GM19452 (cell line): Measurements from ENCODE around the gene KLHDC7B.
A peak's percentile ranks its signal among the peaks of the same experiment; 100 is the strongest.

Experiments used
- ATAC-seq: cut with Tn5 transposase; IDR thresholded peaks from one replicate; pipeline ENCODE4 v1.9.1; 2021; ENCODE audit not compliant: unreplicated experiment

KLHDC7B gene

DNA sequence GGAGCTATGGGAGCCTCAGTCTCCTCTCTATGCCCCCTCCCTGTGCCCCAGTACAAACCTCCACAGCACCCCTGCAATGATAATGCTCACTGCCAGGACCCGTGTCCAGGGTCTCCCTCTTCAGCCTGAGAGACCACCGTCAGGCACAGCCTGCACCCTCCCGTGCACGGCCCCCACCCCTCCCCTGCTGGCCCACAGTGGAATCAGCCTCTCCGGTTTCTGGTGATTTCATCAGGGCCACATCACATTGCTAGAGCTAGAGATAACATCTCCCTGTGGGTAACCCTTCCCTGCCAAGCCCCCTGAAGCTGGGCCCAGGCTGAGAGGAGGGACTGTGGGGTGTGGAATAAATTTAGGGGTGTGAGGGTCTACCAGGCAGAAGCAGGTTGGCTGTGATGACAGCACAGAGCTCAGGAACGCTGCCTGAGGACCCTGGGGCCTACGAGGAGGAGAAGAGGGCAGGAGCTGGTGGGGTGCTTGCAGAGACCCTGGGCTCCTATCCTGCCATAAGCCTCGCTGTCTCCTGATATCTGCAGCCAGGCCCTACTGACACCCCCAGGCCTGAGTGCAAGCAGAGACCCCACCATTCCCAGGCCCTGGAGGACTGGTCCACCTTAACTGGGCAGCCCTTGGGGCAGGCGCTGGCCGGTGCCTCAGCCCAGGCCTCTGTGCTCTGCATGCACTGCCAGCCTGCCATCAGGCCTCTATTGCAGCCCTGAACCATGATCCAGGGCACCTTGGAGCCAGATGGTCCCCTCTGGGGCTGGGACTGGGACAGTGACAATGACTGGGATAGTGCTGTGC is at the start of gene KLHDC7B:
Gene KLHDC7B, plus strand, starts transcription at position 378 of the 804 bp plus-strand sequence. Its CDS starts 345 bp downstream, at position 723.
- ATAC-seq: no peak

DNA sequence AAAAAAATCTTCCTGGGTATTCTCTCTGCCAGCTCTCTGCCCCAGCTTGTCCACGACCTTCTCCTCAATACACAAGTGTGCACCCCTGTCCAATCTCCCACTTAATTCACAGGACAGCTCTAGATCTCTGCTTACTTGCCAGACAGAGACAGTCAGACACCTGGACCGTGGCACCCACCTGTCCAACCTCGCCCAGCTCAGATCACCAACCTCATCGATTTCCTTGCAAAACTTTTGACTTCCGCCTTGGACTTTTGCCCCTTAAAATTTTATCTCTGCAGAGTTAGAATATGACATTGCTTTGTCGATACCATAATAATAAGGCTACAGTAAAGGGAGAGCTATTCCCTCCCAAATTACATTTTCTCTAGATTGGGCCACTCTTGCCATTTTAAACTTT is 48.6 kb upstream of the KLHDC7B start:
- no peak for ATAC-seq

DNA sequence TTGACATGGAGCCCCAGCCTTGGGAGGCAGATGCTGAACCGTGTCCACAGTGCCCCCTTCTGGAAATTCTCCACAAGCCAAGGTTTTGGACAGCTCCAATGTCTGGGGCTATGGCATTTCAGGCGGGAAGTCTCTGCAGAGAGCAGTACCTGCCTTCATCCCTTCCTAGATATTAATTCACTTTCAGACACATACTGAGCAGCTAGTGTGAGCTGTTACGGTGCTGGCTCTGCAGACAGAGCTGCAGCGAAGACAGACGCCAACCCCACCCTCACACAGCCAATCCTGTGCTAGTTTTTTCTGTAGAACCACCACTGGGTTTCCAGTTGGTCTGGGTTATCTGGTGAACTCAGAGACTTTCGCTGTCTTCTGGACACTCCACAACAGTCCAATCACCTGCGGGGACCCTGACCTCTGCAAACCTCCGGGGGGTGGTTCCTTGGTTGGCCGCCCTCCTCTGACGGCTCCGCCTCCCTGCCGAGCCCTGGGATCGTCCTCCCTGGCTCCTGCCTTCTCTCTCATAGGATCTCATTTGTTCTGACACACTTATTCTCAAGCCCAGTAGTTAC is 47.3 kb upstream of the KLHDC7B start:
- ATAC-seq: no peak

DNA sequence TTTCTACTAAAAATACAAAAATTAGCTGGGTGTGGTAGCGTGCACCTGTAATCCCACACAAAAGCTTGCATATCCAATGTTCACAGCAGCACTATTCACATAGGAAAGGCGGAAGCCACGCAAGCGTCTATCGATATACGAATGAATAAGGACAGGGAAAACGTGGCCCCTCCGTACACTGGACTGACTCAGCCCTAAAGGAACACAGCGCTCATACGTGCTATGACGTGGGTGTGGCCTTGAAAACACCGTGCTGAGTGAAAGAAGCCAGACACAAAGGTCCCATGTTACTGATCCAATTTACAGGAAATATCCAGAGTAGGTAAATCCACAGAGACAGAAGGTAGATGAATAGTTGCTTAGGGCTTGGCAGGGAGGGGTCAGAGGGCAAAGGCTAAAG is 45.2 kb upstream of the KLHDC7B start:
- ATAC-seq: no peak

DNA sequence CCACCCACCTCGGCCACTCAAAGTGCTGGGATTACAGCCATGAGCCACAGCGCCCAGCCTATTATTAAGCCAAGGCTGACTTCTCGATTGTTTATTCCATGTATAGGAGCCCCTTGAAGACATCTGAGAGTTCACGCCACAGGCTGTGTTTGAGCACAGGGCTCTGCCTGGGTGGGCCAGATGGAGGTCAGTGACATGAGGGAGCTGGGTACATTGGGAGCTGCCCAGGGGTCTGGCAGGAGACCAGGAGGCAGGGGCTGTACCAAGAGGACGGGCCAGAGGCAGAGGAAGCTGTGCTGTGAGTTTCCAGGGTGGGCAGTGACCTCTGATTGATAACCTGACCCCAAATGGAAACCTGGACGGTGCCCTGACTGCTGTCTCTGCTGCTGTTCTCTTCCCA is 43.6 kb upstream of the KLHDC7B start:
- ATAC-seq: no peak

DNA sequence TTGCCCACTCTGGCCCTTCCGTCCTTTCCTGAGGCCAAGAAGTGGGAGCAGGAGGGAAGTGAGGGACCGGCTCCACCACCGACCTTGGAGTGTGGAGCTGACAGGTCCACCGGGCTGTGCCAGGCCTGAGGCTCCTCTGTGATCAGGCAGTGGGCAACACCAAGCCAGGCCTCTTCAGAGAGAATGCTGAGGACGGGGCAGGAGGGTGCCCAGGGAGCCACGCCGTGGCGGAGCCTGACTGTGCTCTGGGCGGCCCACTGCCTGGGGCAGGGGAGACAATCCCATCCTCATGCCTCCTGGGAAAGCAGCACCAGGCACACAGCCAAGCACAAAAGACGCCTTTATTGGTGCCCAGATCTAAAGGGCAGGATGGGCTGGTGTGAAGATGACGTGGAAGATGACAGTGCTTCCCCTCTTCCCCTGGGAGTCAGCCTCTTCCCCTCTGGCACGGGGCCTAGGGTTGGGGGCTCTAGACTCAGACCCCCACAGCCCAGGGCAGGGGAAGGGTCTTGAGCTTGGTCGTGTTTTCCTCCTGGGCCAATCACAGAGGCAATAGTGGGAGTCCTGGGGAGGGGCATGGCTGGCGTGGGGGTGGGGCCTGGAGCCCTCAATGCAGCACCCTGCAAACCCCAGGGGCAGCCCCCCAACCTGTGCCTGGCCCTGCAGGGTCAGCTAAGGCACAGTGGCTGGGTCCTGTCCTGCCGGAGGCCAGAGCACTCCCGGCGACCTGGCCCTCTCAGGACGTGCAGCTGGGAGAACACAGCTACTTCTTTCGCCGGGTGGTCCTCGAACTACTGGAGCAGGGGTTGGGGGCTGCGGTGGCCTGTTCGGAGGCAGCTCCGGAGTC is 42.8 kb upstream of the KLHDC7B start:
- ATAC-seq: no peak

DNA sequence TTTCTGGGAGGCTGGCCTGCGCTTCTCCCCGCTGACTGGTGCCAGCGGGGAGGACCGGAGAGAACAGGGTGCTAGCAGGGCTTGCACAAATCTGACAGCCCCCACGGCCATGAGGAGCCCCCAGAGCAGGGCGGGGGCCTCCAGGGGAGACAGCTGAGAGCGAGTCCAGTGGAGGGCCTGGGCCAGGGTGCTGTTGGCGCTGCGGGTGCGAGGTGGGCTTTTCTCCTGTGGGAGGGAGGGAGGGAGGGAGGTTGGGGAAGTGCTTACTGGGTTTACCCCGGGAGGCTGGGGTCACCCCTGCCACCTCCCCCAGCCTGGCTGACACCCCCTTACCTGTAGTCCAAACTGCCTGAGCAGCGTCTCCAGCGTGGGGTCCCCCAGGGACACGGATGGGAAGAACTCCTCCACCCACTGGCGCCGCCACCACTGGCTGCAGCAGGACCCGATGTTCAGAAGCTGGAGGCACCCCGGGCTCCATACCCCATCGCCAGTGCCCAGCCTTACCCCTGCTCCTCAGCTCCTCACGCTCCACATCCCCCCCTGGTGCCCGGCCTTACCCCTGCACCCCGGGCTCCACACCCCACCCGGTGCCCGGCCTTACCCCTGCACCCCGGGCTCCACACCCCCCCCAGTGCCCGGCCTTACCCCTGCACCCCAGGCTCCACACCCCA is 42.1 kb upstream of the KLHDC7B start:
- ATAC-seq: no peak

DNA sequence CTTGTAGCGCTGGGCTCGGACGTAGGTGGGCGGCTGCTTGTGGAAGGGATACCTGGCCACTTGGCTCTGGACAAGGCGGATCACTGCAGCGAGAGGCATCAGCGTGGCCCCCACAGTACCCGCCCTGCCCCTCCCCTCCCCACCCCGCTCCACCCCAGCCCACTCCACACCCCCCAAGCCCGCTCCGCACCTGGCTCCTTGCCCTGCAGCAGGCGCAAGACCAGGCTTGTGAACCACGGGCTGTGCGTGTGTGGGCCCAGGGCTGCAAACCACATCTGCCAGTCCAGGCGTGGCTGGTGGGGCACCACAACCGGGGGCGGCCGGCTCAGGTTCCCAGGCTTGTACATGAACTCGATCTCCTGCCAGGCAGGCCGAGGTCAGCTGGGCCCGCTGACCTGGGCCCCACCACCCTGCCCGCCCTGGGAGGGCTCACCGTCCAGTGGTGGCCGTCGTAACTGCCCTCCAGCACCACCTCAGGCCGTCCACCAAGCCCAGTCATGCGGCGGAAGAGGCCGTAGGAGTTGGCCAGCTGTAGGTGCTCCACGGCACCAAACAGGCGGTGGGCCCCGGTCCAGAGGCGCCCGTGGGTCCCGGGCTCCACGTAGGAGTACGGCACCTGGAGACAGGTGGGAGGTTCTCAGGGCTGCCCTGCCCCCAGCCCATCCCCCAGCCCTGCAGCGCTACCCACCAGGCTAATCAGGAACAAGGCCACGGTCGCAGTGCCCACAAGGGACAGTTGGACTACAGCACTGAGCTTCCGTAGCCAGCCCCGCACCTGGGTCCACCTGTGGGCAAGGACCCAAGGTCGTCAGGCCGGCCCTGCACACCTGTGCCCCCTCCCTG is 41.1 kb upstream of the KLHDC7B start:
- ATAC-seq: no peak

DNA sequence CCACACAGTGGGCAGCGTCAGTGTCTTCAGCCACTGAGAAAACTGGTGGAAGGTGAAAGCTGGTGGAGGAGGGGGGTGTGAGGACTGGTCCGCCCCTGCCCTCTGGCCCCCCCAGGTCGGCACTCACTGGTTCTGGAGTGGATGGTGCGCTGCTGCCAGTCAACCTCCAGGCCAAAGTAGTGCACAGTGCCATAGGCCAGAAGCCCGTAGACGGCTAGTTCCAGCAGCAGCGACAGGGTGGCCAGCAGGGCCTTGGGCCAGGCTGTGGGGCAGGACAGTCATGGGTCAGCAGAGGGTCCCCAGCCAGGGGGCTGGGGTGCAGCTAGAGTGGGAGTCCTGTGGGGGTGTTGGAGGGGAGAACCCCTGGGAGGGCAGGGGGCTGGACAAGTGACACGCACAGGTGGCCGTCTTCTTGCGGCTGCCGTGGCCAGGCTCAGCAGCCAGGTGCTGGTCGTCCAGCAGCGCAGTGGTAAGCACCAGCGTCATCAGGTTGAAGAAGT is 40.4 kb upstream of the KLHDC7B start:
- ATAC-seq: no peak

DNA sequence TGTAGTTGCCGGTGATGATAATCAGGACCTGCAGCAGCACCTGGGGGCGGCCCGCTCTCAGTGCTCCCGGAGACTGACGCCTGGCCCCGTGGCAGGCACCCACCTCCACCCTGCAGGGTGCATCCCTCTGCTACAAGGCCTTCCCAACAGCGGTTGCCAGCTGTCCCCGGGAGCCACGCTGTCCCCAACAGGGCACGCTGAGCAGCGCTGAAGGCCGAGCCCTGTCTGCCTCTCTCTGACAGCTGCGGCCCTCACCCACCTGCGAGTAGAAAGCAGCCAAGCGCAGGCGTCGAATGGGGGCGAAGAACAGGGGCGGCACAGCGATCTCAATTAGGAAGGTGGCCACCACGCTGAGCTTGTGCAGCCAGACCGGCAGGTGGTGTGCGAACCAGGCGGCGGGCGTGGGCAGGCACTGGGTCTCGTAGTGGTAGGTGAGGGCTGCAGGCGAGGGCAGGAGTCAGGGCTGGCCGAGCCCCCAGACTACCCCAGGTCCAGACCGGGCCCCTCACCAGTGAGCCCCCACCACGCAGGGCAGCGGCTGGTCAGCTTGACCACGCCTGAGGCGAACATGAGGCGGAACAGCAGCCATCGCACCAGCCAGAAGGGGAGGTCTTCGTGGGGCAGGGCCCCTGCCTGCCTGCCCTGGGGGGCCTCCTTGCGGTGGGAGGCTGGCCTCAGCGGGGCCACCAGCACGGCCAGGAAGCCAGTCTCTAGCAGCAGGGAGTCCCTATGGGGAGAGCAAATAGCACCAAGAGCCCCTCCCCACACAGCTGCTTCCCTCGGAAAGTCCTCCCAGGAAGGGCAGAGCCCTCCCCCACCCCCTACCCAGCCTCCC is 39.7 kb upstream of the KLHDC7B start:
- ATAC-seq: no peak

DNA sequence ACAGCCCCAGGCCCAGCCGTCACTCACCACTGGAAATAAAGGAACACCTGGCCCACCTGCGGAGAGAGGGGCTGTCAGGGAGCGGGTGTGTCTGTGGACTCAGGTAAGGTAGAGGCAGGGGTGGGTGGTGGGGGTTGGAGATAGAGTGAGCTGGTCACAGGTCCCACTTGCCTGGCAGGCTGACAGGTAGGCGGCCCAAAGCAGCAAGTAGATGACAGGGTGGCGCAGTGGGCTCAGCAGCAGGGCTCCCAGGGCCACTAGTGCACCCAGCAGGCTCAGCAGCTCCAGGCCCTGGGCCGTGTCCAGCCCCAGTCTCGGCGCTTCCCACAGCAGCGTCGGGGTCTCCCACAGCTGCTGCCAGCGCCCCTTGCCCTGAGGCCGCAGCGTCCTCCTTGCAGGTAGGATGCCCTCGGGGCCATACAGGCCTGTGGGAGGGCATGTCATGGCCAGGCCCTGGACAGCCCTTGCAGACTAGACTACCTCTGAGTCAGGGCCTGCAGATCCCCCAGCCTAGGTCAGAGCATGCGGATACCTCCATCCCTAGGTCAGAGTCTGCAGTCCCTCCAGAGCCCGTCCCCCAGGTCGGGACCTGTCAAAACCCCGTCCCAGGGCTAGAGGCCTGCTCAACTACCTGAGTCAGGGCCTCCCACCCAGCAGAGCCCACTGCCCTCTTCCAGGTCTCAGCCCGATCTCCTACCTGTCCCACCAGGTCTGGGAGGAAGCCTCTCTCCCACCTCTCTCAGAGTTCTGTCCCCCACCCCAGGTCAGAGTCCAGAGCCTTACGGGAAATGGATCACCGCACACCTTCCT is 38.9 kb upstream of the KLHDC7B start:
- peak; percentile 4 for ATAC-seq

DNA sequence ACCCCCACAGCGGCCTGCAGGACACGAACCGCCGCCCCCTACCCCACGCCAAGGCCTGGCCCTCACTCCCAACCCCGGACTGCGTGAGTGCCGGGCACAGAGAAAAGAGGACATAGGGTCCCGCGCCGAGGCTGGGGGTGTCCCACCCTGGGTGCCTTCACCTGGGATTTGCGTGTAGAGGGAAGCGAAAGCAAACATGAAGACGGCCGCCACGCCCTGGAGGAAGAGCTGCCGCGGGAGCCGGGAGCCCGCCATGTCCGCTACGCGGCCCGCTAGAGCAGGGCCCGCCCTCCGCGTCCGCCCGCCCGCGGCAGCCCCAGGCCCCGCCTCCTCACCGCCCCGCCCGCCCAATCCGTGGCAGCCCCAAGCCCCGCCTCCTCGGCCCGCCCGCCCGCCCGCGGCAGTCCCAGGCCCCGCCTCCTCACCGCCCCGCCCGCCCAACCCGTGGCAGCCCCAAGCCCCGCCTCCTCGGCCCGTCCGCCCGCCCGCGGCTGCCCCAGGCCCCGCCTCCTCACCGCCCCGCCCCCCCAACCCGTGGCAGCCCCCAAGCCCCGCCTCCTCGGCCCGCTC is 38.2 kb upstream of the KLHDC7B start, which contains the start of gene LMF2:
Gene LMF2, minus strand, starts transcription at position 282 of the 570 bp plus-strand sequence. Its CDS starts 27 bp downstream, at position 255.
- peak; percentile 59 for ATAC-seq

DNA sequence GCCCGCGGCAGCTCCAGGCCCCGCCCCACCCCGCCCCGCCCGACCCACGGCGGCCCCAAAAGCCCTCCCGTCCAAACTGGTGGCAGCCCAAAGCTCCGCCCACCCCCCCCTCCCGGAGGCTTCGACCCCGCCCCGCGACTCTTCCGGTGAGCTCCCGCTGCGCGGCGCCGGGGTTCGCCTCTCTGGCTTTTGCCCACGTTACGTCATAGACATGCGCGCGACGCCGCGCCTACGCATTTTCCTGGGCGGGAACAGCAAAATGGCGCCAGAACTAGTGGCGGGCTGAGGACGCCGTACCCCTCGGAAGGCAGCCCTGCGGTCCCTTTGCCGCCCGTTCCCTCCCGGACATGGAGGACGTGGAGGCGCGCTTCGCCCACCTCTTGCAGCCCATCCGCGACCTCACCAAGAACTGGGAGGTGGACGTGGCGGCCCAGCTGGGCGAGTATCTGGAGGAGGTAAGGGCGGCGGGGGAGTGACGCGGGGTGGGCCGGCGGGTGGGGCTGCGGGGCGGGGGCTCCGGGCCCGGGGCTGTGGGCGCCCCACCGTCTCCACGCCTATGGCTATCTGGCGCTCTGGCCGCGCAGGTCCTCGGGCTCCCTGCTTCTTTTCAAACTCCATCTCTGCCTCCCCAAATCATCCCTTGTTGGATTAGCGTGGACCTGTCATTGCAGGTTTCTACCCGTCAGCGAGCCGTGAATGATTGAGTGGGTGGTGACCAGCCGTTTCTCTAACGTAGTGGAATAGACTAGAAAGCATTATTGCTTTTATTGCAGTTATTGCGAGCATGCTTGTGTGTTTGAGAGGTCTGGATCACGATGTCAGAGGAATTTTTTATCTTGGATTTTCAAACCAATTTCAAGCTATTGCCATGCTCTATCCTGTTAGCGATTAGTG is 37.5 kb upstream of the KLHDC7B start, which contains the start of gene NCAPH2:
Gene NCAPH2, plus strand, starts transcription at position 234 of the 894 bp plus-strand sequence. Its CDS starts 114 bp downstream, at position 348.
- ATAC-seq: peak; percentile 65

DNA sequence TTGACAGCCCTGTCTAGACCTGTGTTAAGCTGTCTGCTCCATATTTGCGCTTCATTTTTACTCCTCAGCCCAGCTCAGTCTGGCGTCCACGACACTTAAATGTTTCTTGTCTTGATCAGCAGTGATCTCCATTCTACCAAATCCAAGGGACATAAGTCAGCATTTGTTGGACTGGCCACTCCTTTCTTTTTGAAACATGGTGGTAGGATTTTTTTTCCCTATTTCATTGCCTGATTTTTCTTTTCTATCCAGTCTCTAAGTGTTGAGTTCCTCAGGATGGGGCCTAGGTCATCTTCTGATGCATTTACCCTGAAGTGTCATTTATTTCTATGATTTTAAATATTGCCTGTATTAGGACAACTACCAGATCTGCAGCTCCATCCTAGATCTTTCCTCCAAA is 36.8 kb upstream of the KLHDC7B start:
- no peak for ATAC-seq

DNA sequence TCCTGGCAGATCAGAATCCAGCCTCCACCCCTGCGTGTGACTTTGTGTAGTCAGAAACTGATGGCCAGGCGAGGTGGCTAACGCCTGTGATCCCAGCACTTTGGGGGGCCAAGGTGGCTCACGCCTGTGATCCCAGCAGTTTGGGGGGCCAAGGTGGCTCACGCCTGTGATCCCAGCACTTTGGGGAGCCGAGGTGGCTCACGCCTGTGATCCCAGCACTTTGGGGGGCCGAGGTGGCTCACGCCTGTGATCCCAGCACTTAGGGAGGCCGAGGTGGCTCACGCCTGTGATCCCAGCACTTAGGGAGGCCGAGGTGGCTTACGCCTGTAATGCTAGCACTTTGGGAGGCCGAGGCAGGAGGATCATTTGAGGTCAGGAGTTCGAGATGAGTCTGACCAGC is 32.5 kb upstream of the KLHDC7B start:
- no peak for ATAC-seq

DNA sequence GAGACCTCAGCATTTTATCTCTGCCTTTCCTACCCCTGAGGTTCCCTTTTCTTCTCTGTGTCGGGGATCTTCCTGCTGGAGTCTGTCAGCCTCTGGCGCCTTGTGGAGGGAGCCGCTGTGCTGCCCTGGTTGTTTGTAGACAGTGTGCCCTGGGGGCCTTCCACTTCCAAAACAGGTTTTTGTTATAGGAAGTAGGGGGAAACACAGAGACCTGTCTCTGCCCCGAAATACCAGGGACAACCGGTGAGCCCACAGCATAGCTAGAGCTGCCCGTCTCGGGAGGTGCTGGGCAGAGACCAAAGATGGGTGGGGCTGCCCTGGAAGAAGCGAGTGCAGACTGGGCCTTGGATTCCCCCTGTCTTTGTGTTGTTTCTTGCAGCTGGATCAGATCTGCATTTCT is 29.6 kb upstream of the KLHDC7B start:
- no peak for ATAC-seq

DNA sequence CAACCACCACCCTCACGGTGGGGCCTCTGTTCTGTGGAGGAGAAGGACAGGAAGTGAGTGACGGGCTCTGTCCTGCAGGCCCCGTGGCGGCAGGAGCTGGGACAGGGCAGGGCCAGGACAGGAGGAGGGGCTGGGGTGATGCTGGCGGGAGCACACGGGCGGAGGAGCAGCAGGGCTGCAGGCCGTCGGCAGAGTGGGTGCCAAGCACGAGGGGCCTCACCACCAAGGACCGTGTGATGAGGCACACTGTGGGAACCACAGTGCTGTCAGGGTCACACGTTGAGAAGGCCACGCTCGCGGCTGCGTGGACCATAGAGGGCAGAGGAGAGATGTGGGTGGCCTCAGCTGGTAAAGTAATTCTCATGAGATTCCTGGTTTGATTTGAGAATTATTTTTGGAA is 28.8 kb upstream of the KLHDC7B start:
- ATAC-seq: no peak
